ENCODE measurements around the gene SLC2A10.

Gene SLC2A10

DNA sequence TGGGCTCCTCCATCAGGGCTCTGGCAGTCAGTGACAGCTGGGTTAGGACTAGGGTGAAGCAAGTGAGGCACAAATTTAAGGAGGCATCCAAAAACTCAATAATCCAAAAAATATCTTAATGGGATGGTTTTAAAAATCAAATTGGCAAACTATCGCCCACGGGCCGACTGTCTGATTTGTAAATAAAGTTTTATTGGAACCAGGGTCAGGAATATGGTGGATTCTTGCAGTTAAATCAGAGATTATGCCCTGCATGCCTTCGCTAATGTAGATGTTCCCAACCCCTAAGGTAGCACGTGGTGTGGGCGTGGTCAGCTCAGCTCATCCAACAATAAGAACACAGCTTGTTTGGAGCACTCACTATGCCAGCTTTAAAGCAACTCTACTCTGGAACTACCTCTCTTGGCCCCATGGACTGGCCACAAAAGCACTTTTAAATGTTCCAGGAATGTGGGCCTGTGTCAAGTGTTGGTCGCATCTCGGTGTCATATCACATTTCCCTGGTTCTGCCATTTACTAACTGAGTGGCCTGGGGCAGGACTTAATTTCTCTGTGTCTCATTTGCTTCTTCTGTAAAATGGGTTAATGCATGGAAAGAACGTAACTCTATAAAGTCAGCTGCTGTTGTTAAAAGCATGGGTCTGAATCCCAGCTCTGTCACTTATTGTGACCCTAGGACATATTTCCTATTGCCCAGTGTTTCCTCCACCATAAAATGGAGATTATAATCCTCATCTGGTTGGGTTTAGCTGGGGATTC is 27.2 kb upstream of the SLC2A10 start:
- no peak for DNase-seq

DNA sequence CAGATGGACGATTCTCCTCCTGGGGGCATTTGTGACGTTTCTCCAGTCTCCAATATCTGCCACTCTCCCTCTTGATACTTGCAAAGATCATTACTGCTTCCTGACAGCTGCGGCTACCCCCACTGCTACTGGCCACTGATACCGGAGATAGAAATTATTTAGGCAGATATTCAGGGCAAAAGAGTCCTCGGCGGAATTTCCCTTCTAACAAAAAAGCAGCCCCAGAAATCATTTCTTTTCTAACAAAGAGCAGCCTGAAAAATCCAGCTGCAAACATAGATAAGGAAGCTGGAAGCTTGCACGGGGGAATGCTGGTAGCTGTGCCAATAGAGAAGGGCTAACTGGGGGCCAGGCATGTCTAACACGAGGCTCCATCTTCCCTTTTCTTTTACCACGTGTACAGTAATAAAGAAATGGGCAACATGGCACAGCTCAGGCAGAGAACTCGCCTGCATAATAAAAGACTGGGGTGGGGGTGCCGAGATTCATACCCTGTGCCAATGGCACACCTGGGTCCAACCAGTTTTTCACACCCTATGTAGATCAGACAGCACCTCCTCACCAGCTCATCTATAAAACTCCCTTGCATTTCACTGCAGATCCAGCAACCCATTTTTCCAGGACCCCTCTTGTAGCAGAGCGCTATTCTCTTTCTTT is 26.3 kb upstream of the SLC2A10 start:
- no peak for DNase-seq

DNA sequence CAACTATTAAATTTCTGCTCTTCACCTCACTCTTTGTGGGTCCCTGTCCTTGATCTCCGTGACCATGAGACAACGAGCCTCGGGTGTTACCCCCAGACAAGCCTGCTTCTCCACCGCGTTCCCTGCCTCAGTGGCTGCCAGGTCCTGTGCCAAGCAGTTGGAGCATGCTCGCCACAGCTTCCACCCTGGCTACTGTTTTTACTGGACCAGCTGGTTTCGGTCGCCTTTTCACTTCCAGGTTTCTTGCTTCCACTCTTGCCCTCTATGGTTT is 25.8 kb upstream of the SLC2A10 start:
- DNase-seq = no peak

DNA sequence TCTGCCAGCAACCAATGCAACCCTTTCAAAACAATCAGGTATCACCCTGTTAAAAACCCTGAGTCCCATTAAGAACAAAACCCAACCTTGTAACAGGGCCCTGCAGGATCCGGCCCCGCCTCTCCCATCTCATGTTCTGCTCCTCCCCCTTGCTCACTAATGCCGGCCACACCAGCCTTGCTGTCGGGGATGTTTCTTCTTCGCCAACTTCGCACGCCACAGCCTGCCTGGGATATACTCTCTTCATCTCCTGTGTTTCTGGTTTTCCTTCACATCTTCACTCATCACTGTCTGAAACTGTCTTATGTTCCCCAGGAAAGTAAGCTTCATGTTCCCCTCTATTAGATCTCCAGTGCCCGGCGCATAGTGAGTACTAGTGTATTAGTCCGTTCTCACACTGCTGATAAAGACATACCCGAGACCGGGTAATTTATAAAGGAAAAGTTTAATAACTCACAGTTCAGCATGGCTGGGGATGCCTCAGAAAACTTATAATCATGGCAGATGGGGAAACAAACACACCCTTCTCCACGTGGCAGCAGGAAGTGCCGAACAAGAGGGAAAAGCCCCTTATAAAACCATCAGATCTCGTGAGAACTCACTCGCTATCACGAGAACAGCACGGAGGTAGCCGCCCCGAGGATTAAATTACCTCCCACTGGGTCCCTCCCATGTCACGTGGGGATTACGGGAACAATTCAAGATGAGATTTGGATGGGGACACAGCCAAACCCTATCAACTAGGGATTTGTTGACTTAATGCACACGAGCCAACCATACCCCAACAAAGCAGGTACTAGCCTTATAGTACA is 25.3 kb upstream of the SLC2A10 start:
- peak; percentile 33 for DNase-seq

DNA sequence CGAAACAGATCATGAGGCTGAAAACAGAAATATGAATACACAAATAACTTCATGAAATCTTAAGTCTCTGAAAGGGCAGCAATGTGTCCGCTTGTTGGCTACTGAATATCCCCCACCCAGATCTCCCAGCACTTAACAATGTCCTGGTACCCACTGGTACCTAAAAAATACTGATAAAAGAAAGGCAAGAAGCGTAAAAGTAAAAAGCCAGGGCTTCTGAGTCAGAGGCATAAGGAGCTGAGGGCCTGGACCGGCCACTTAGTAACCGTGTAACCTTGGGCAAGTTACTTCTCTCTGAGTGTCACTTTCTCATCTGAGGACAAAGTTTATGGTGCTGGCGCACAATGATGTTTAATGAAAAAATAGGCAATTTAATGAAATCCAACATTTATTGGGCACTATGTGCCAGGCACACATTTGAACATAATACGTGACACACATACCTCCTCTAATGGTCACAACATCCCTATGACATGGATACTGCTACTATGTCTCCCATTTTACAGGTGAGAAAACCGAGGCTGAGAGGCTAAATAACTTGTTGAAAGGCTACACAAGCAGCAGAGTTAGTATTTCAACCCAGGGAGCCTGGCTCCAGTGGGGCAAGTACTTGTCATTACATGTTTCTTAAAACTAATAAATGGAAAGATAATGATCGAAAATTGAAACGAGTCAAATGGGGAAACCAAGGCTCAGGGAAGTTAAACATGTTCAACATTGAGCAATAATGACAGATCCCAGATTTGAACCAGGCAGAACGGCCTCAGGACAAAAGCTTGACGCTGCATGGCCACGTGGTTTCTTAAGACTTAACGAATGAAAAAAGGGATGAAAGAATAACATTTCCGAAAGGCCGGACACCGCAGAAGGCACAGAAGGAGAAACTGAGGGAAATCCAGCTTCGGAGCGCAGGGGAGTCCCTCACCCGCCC is 21.0 kb upstream of the SLC2A10 start:
- no peak for DNase-seq

DNA sequence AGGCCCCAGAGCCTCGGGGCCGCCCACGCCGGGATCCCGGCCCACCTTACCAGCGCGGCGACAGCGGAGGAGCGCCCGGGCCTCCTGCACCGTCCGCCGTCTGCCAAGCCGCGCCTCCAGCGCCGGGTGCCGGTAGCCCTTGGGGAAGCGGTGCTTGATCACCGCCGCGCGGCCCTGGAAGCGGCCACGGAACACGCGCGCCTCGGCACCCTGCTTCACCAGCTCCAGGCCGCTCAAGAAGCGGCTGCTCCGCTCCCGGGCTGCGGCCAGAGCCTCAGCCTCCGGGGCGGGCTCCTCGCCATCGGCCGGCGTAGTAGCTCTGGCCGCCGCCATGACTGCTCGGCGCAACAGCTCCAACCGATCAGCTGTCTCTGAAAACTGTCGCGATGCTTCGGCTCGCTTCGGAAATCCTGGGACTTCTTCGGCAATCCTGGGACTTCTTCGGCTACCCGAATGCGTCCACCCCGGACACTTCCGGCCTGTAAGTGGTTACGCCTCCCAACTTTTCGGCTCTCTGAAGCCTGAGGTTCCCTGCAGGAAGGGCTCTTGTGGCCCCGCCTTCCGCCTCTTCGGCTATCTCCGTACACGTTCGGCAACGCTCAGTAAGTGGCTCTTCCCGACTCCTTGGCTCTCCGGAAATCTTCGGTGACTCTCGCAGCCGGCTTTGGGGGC is 20.2 kb upstream of the SLC2A10 start, which contains the start of gene TP53RK:
Gene TP53RK, minus strand, starts transcription at position 363 of the 672 bp plus-strand sequence. Its CDS starts 30 bp downstream, at position 333.
- DNase-seq = peak; percentile 98

DNA sequence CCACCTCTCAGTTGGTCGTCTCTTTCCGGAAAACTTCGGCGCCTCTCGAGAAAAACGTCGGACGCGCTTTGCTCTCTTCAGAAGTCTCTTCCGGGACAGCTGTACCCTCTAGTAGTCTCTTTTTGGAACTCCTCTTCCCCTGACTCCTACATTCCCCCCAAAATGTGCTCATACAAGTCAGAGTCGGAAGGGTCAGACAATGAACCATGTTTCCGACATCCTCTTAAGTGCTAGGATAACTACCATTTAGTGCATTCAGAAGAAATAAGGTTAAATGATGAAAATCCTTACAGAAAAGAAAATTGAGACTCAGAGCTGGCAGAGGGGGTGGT is 19.7 kb upstream of the SLC2A10 start:
- no peak for DNase-seq

DNA sequence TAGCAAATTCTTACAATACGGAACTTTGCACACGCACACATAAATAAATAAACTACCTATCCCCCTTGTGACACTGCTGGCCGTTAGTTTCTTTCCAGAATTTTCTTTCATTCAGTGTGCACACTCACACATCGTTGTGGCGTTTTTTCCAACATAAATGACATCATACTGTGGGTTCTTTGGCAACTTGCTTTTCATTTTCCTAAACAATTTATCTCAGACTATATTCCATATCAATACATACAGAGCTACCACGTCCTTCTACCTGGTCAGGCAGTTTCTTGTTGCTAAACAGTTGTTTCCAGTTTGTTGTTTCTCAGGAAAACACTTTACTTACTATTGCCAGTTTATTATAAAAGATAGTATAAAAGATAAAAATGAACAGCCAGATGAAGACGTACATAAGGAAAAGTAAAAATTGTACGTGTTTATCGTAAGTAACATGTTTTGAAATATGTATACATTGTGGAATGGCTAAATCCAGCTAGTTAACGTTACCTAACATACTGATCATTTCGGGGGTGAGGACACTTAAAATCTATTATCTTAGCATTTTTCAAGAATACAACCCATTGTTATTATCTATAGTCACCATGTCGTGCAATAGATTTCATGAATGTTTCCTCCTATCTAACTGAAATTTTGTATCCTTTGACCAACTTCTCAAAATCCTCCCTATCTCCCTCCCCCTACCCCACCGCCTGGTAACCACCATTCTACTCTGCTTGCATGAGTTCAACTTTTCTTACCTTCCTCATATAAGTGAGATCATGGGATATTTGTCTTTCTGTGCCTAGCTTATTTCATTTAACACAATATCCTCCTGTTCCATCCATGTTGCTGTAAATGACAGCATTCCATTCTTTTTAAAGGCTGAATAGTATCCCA is 19.0 kb upstream of the SLC2A10 start:
- DNase-seq = no peak

DNA sequence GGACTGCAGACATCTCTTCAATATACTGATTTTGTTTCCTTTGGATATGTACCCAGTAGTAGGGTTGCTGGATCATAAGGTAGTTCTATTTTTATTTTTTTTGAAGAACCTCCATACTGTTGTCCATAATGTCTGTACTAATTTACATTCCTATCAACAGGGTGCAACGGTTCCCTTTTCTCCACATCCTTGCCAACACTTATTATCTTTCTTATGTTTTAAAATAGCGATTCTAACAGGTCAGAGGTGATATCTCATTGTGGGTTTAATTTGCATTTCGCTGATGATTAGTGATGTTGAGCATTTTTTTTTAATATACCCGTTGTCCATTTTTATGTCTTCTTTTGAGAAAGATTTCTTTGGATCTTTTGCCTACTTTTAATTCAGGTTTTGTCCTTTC is 18.3 kb upstream of the SLC2A10 start:
- DNase-seq = no peak

DNA sequence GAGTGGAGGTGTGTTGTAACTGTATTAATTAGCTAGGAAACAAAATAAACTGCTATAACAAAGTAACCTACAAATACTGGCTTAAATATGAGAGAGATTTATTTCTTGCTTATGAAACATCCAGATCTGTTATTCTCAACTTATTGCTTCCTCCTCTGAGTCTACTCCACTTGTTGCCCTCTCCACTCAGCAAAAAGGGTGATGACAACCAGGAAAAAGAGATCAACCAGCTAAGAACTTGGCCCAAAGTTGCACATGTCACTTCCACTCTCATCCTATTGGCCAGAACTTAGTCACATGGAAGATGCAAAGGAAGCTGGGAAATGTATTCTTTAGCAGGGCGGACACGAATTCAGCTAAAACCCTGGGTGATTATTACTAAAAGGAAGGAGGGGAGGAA is 15.0 kb upstream of the SLC2A10 start:
- DNase-seq = peak; percentile 55

DNA sequence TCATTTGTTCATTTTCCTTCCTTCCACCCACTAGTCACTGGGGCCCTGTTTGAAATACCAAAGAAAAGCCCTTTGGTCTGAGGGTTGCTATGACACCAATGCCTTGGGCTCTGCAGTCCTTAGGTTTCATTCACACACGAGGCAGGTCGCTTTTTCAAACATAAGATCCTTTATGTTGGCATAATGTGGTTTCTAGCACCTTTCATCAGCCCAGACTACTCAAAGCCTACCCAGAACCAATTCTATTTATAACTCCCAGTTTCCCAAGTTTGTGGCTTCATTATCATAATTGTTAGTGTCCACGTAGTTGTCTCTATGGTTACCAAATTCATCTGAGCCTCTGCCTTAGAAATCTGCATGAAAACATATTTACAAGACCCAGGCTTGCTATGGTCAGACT is 13.6 kb upstream of the SLC2A10 start:
- DNase-seq = no peak

DNA sequence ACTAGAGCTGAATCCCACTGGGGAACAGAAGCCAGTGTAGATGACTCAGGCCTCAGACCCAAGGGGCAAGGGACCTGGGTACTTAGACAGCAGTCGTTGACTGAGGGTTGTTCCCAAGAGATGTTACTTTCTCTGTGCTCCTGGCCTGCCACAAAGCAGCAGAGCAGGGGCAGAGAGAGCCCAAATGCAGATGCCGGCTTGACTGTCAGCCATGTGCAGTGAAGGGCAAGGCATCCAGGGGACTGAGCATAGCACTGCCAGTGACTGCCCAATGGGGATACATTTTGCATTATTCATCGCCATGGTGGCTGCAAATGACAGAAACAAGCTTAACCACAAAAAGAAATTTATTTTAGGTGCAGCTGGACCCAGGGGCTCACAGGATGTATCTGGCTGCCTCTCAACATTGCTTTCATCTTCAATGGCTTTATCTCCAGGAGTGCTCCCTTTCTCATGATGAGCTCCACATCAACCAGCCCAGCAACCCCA is 12.6 kb upstream of the SLC2A10 start:
- DNase-seq = no peak

DNA sequence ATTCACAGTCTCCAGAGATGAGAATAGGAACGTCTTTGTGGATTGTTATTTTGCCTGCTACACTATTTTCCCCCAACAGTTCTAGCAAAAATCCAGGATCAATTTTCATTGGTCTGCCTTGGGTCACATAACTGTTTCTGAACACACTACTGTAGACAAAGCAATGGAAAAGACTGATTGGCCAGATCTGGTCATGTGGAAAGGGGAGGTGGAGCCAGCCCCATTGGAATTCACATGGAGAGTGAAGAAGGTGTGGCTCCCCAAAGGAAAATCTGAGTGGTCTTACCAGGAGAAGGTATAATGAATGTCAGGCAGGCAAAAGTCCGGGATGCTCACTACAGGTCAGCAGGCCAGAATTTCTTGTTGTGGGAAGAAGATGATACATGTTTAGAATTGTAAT is 10.7 kb upstream of the SLC2A10 start:
- DNase-seq = no peak

DNA sequence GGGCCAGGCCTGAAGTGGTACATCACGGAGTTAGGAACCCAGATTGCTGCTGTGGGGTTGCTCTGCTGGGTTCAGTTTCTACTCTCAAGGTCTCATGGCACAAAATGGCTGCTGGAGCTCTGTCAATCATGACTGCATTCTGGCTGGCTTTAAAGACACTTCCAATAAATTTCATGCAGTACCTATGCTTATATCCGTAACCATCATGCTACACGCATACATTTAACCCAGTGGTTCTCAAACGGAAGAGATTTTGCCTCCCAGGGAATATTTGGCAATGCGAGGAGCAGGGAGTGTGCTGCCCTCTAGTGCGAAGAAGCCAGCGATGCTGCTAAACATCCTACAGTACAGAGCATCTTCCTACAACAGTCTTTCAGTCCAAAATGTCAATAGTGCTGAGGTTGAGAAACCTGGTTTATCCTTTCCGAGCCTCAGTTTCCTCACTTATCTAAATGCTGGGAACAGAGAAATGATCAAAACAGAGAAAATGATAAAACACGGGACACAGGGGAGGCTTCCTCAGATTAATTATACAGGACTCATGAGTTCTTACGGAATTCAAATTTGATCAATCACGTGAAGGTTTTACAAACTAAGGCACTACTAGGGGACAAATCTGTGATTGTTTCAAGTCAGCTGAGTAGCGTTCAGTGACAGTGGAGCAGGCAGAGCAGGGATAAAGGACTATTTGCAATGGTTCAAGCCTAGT is 9.6 kb upstream of the SLC2A10 start:
- peak; percentile 40 for DNase-seq

DNA sequence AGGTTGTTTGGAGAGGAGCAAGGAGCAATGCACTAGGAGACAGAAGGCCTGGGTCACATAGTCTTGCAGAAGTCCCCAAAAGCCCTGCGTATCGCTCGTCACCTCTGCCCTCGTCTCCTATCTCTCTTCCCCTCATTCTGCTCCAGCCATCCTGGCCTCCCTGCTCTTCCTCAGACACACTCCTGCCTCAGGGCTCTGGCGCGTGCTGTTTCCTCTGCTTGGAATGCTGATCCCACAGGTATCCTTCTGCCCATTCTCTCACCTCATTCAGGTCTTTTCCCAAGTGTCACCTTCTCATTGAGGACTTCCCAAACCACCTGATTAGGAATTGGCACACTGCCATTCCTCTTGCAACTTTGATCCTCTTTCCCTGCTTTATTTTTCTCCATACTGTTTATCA is 9.0 kb upstream of the SLC2A10 start:
- DNase-seq = no peak

DNA sequence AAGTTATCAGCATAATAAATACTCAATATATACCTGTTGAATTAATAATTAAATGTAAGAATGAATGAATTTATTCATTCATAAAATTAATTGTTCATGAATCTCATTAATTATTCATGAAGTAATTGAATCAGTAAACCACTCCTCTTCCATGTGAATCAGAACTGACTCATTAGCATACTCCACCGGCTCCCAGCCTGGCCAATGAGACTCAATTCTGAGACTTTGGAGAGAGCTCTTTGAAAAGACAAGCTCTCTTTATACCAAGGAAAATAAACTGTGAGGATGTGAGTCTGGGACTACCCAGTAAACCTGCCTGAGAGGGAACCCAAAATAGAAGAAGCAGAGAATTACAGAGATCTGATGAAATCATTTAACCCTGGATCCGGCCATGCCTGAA is 8.4 kb upstream of the SLC2A10 start:
- DNase-seq = no peak

DNA sequence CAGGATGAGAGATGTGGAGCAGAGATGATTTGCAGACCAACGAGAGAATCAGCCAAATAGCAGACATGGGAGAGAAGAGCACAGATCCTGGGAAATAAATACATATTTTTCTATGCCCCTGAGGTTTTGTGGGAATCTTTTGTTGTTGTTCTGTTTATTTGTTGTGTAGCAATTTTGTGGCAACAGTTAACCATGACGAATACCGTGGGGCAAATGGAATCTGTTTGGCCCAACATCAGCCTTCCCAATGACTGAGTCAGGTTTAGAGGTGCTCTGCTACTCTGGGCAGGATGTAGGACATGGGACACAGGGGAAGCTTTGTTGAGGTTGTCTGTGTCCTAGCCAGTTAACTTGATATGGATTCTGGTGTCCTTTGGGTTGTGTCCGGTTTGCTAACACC is 7.9 kb upstream of the SLC2A10 start:
- no peak for DNase-seq

DNA sequence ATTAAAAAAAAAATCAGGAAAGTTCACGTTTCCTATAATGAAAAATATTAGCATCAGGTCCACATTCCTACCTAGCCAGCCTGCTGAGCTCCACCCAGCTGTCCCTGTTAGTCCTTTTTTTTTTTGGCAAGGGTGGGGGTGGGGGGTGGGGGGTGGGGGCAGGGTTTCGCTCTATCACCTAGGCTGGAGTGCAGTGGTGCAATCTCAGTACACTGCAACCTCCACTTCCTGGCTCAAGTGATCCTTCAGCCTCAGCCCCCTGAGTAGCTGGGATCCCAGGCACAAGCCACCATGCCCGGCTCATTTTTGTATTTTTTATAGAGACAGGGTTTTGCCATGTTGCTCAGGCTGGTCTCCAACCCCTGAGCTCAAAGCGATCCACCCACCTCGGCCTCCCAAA is 7.5 kb upstream of the SLC2A10 start:
- DNase-seq = no peak

DNA sequence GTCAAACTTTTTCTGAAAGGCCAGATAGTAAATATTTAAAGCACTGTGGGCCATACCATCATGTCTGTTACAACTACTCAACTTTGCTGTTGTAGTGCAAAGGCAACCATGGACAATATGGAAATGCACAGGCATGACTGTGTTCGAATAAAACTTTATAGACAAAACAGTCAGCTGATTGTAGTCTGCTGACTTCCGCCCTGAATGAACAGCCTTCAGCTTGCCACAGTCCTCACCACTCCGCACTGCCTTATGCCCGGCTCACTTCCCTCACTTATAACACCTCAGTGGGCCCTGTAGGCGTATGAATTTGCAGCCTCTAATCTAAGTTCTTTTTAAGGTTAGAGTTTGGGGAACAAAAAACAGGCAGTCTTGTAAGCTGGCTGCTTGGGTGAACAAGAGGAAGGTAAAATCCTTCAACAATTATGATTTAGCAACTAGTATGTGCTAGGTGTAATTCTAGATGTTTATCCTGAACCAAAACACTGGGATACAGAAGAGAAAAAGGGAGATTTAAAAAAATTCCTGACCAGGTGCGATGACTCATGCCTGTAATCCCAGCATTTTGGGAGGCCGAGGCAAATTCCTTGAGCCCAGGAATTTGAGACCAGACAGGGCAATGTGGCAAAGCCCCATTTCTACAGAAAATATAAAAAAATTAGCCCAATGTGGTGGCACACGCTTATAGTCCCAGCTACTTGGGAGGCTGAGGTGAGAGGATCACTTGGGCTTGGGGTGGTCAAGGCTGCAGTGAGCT is 6.8 kb upstream of the SLC2A10 start:
- no peak for DNase-seq

DNA sequence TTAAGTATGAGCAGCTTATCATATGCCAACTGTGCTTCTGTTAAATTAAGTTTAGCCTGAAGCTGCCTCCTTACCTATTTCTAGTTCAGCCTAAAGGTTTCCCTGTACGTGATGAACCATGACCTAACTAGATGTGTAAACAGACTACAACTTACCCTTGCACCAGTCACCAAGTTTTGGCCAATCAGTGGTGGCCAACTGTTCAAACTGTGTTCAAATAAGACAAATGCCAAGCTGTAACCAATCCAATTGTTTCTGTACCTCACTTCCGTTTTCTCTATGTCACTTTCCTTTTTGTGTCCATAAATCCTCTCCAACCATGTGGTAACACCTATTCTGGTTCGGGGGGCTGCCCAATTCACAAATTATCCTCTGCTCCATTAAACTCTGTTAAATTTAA is 6.0 kb upstream of the SLC2A10 start:
- no peak for DNase-seq
